BJ (cell line): ENCODE data around the gene ARF3. TPM values are rescaled to one million over a fixed set of nuclear protein-coding genes. Genes with fewer than 3 reads are reported as not detected.

Experiments
- CTCF ChIA-PET: fragments of 350-600 bp; formaldehyde crosslinking; extraction: SDS; loops from one replicate; lab custom pipeline; 2021; ENCODE audit warnings: antibody characterized with exemption, inconsistent platforms; lab: Yijun Ruan, JAX
- POLR2A ChIA-PET: fragments of 300-600 bp; sonication (Branson Sonifier 250); formaldehyde crosslinking; extraction: SDS; loops from one replicate; lab custom pipeline; 2021; ENCODE audit warnings: antibody characterized with exemption; lab: Charles Lee
- DNase-seq: peaks from one replicate; pipeline ENCODE4 v3.0.0-alpha.2; 2011; ENCODE audit warnings: low read depth
- H3K27me3 ChIP-seq: 2 replicates; pipeline ENCODE4 v1.6.0; 2011; ENCODE audit warnings: low read length; ENCODE audit not compliant: control insufficient read depth, insufficient read depth
- H3K36me3 ChIP-seq: 2 replicates; pipeline ENCODE4 v1.5.1; 2011; ENCODE audit warnings: low read length; ENCODE audit not compliant: control insufficient read depth, insufficient read depth
- H3K4me3 ChIP-seq: 2 replicates; pipeline ENCODE4 v1.5.1; 2011; ENCODE audit warnings: low read depth, mild to moderate bottlenecking, control low read depth, low read length
- CTCF ChIP-seq: IDR thresholded peaks from 2 replicates; pipeline ENCODE4 v1.5.1; 2011; ENCODE audit warnings: low read depth, mild to moderate bottlenecking, control low read depth, inconsistent platforms, low read length, moderate library complexity; ENCODE audit not compliant: insufficient read depth
- polyA plus RNA-seq: library from polyadenylated mRNA; depleted of rRNA; stranded (reverse); fragments of >200 nt; gene quantifications from 2 replicates; pipeline ENCODE4 v1.2.3, GENCODE V29; 2011

The ARF3 gene
- polyA plus RNA-seq, 1 experiment: 292 TPM

GRCh38 chr12:48929551-48929950 is 27.7 kb downstream of the ARF3 start:
- POLR2A ChIA-PET: interaction anchor here (0.7 kb wide), 1 partner anchor 1834 kb away, joined by 6 read pairs; no protein-coding TSS in a partner anchor
- Histone ChIP-seq H3K4me3 (no peak overlapping the region), H3K27me3 (no peaks in the 10 kb centered on the region), H3K36me3 (peaks cover 16% of the 10 kb centered on the region)
- DNase-seq: no peak
- TF ChIP-seq CTCF: no peak
- CTCF ChIA-PET: interaction anchor here (0.8 to 2.4 kb wide), 5 partner anchors 16 to 76 kb away, joined by 3 to 10 read pairs (median 6); partner anchors contain the start of gene WNT1

GRCh38 chr12:48927261-48927660 is 30.0 kb downstream of the ARF3 start:
- H3K4me3 ChIP-seq: no peak overlapping the region
- DNase-seq: no peak
- H3K36me3 ChIP-seq: peaks cover 10% of the 10 kb centered on the region
- POLR2A ChIA-PET: no interaction called here
- TF ChIP-seq CTCF: no peak
- CTCF ChIA-PET: interaction anchor here (1.0 to 1.6 kb wide), 7 partner anchors 9 to 74 kb away, joined by 3 to 6 read pairs (median 4); no protein-coding TSS in a partner anchor
- no peaks in the 10 kb centered on the region for H3K27me3 ChIP-seq

GRCh38 chr12:48925304-48926011 is 31.8 kb downstream of the ARF3 start, which contains the start of gene FKBP11:
FKBP11 (minus strand) TSS chr12:48925492; CDS start chr12:48925428, 64 bp downstream.
- CTCF ChIA-PET: interaction anchor here (1.0 to 4.9 kb wide), 11 partner anchors 9 to 73 kb away, joined by 3 to 25 read pairs (median 5); partner anchors contain the start of gene DDX23
- DNase-seq: no peak
- H3K4me3 ChIP-seq: peak within 1 kb of the TSS; percentile 80
- no peaks in the 10 kb centered on the region for H3K27me3 ChIP-seq
- POLR2A ChIA-PET: no interaction called here
- H3K36me3 ChIP-seq: peaks cover 6% of the 10 kb centered on the region
- no peak for TF ChIP-seq CTCF

DNA sequence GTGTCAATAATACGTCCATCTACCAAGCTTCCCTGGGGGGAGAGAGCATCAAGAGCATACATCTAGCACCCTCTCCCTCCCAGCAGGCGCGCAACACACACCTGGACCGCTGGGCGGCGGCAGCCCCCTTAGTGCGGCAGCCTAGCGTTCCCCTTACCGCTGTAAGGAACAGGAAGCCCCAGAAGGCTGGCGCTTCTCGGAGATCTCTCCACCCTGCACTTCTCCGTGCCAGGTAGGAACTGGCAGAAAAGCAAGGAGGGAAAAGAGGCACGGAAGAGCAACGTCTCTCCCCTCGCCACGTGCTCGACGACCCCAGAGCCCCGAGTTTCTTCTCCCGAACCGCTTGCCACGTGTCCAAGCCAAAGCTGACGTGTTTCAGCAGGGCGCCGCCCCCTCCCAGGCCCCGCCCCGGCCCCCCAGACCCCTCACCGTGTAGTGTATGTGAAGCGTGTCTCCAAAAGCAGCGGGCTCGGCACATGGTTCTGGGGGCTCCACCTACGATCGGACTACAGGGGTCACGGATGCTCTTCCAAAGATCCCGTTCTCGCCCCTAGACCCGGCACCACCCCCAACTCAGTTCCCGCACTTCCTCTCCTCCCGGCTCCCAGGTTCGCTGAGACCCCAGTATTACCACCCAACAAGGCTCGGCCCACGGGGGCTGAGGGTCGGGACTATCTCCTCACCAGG is 32.5 kb downstream of the ARF3 start:
- peak; percentile 70 for TF ChIP-seq CTCF
- peaks cover 6% of the 10 kb centered on the region for H3K36me3 ChIP-seq
- CTCF ChIA-PET: interaction anchor here (0.6 to 4.9 kb wide), 11 partner anchors 10 to 111 kb away, joined by 3 to 25 read pairs (median 5); partner anchors contain the start of gene DDX23
- peak overlapping the region; percentile 80 for H3K4me3 ChIP-seq
- no peaks in the 10 kb centered on the region for H3K27me3 ChIP-seq
- POLR2A ChIA-PET: no interaction called here
- no peak for DNase-seq

- no peak for TF ChIP-seq CTCF
- ChIA-PET CTCF (interaction anchor here (1.0 to 4.9 kb wide), 4 partner anchors 13 to 70 kb away, joined by 4 to 25 read pairs (median 12); partner anchors contain the start of gene DDX23), POLR2A (no interaction called here)
- H3K4me3 ChIP-seq: no peak overlapping the region
- DNase-seq: no peak
- H3K27me3 ChIP-seq: no peaks in the 10 kb centered on the region
- peaks cover 4% of the 10 kb centered on the region for H3K36me3 ChIP-seq
Measured at GRCh38 chr12:48923117-48923516, 34.2 kb downstream of the ARF3 start.
